GM19193 (cell line): ENCODE measurements around the gene FTSJ3.

ENCODE experiments used
- POLR2A ChIP-seq: IDR thresholded peaks from 4 replicates; pipeline ENCODE4 v1.6.1; 2011; ENCODE audit not compliant: insufficient read depth, insufficient read length; ENCODE audit errors: extremely low read depth

Gene FTSJ3

GRCh38 chr17:63842540-63843386 lies 15.3 kb upstream of the FTSJ3 start, which contains the start of gene SMARCD2:
Gene SMARCD2 (minus strand): TSS chr17:63842685. CDS start chr17:63842674, 11 bp downstream.
- peak; percentile 90 for TF ChIP-seq POLR2A

- TF ChIP-seq POLR2A = no peak
These were observed 14.7 kb upstream of the FTSJ3 start for GRCh38 chr17:63842173-63842539.

- no peak for TF ChIP-seq POLR2A
These were observed 14.1 kb upstream of the FTSJ3 start for GRCh38 chr17:63841350-63842172.

GRCh38 chr17:63840591-63841349 lies 13.3 kb upstream of the FTSJ3 start:
- TF ChIP-seq POLR2A = no peak

- no peak for TF ChIP-seq POLR2A
These were observed 11.2 kb upstream of the FTSJ3 start for GRCh38 chr17:63838631-63839171.

GRCh38 chr17:63837962-63838600 lies 10.6 kb upstream of the FTSJ3 start:
- TF ChIP-seq POLR2A = no peak

- TF ChIP-seq POLR2A = no peak
These were observed 10.0 kb upstream of the FTSJ3 start for GRCh38 chr17:63837480-63837879.

GRCh38 chr17:63836811-63837210 lies 9.3 kb upstream of the FTSJ3 start:
- TF ChIP-seq POLR2A = no peak

GRCh38 chr17:63835167-63835720 lies 7.8 kb upstream of the FTSJ3 start:
- TF ChIP-seq POLR2A = no peak

GRCh38 chr17:63834431-63835166 lies 7.1 kb upstream of the FTSJ3 start:
- no peak for TF ChIP-seq POLR2A

- no peak for TF ChIP-seq POLR2A
These were observed 6.4 kb upstream of the FTSJ3 start for GRCh38 chr17:63833741-63834373.

GRCh38 chr17:63833026-63833740 lies 5.7 kb upstream of the FTSJ3 start:
- no peak for TF ChIP-seq POLR2A
